SK-N-SH (cell line): ENCODE data around the gene PPM1L.

ENCODE experiments used
- CTCF ChIP-seq: fragments of 200-600 bp; sonication (generic); IDR thresholded peaks from 2 replicates; pipeline ENCODE4 v1.6.1; 2017; ENCODE audit warnings: antibody characterized with exemption, mild to moderate bottlenecking, moderate library complexity
- FOXJ3 ChIP-seq: sonication (generic); formaldehyde crosslinking; IDR thresholded peaks from 2 replicates; pipeline ENCODE4 v1.5.1; 2020; ENCODE audit warnings: mild to moderate bottlenecking, missing genetic modification reagents
- TAF1 ChIP-seq: IDR thresholded peaks from 2 replicates; pipeline ENCODE4 v1.6.1; 2012; ENCODE audit warnings: low read depth, mild to moderate bottlenecking, low read length, moderate library complexity, borderline replicate concordance

- no peak for TF ChIP-seq CTCF
- TF ChIP-seq TAF1, result no peak
- no peak for TF ChIP-seq FOXJ3 (CRISPR knock-in tag)
Observed at GRCh38 chr3:161117646-161118045, 361.6 kb downstream of the PPM1L start.
